Measurements from ENCODE around the gene MRAS. TPM values are rescaled to one million over a fixed set of nuclear protein-coding genes. Genes with fewer than 3 reads are reported as not detected.
A peak's percentile ranks its signal among the peaks of the same experiment; 100 is the strongest.

MRAS gene
- total RNA-seq, 2 donors from 2014 or later, result 58.6 to 62.3 TPM

- H3K4me3 ChIP-seq, result no peak overlapping the region
- no peak overlapping the region for H3K27ac ChIP-seq
- H3K9me3 ChIP-seq, result no peaks in the 10 kb centered on the region
- no peak for ATAC-seq (ENCODE audit: insufficient number of reproducible peaks, low FRiP score, low read depth)
- no peak for DNase-seq (ENCODE audit: low spot score)
- TF ChIP-seq, protein P1, sequence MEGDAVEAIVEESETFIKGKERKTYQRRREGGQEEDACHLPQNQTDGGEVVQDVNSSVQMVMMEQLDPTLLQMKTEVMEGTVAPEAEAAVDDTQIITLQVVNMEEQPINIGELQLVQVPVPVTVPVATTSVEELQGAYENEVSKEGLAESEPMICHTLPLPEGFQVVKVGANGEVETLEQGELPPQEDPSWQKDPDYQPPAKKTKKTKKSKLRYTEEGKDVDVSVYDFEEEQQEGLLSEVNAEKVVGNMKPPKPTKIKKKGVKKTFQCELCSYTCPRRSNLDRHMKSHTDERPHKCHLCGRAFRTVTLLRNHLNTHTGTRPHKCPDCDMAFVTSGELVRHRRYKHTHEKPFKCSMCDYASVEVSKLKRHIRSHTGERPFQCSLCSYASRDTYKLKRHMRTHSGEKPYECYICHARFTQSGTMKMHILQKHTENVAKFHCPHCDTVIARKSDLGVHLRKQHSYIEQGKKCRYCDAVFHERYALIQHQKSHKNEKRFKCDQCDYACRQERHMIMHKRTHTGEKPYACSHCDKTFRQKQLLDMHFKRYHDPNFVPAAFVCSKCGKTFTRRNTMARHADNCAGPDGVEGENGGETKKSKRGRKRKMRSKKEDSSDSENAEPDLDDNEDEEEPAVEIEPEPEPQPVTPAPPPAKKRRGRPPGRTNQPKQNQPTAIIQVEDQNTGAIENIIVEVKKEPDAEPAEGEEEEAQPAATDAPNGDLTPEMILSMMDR (IDR thresholded peaks at IDR 0.05), result no peak
- no peaks in the 10 kb centered on the region for H3K36me3 ChIP-seq
- peaks cover 9 to 28% of the 10 kb centered on the region in 2 donors for H3K4me1 ChIP-seq (ENCODE audit: control insufficient read depth in 1 of 2, low read depth in 2 of 2)
- H3K27me3 ChIP-seq (replicated peaks; ENCODE audit: insufficient read depth), result no peaks in the 10 kb centered on the region
Observed at GRCh38 chr3:138383715-138384465, 35.5 kb downstream of the MRAS start.

GRCh38 chr3:138384531-138384930, 36.2 kb downstream of the MRAS start:
- Histone ChIP-seq H3K4me3 (no peak overlapping the region), H3K27ac (no peak overlapping the region), H3K9me3 (no peaks in the 10 kb centered on the region), H3K27me3 (replicated peaks; ENCODE audit: insufficient read depth) (no peaks in the 10 kb centered on the region), H3K36me3 (no peaks in the 10 kb centered on the region), H3K4me1 (ENCODE audit: control insufficient read depth in 1 of 2, low read depth in 2 of 2) (peaks cover 15 to 34% of the 10 kb centered on the region in 2 donors)
- ATAC-seq (ENCODE audit: insufficient number of reproducible peaks, low FRiP score, low read depth), result no peak
- DNase-seq (ENCODE audit: low spot score), result no peak
- TF ChIP-seq, protein P1 (IDR thresholded peaks at IDR 0.05), result no peak

- Histone ChIP-seq H3K27me3 (replicated peaks; ENCODE audit: insufficient read depth) (no peaks in the 10 kb centered on the region), H3K9me3 (no peaks in the 10 kb centered on the region), H3K36me3 (no peaks in the 10 kb centered on the region), H3K27ac (no peak overlapping the region), H3K4me3 (no peak overlapping the region), H3K4me1 (ENCODE audit: control insufficient read depth in 1 of 2, low read depth in 2 of 2) (peaks cover 19 to 39% of the 10 kb centered on the region in 2 donors)
- DNase-seq (ENCODE audit: low spot score), result no peak
- no peak for ATAC-seq (ENCODE audit: insufficient number of reproducible peaks, low FRiP score, low read depth)
- TF ChIP-seq, protein P1 (IDR thresholded peaks at IDR 0.05), result no peak
Observed at GRCh38 chr3:138384976-138385375, 36.6 kb downstream of the MRAS start.

- DNase-seq (ENCODE audit: low spot score) (no peak), ATAC-seq (ENCODE audit: insufficient number of reproducible peaks, low FRiP score, low read depth) (no peak)
- TF ChIP-seq, protein P1 (IDR thresholded peaks at IDR 0.05), result no peak
- Histone ChIP-seq H3K27ac (peak overlapping the region in 1 of 2 donors; percentile 54), H3K9me3 (no peaks in the 10 kb centered on the region), H3K36me3 (no peaks in the 10 kb centered on the region), H3K4me1 (ENCODE audit: control insufficient read depth in 1 of 2, low read depth in 2 of 2) (peaks cover 17 to 28% of the 10 kb centered on the region in 2 donors), H3K27me3 (replicated peaks; ENCODE audit: insufficient read depth) (no peaks in the 10 kb centered on the region), H3K4me3 (no peak overlapping the region)
Observed at GRCh38 chr3:138389144-138389601, 40.8 kb downstream of the MRAS start.

DNA sequence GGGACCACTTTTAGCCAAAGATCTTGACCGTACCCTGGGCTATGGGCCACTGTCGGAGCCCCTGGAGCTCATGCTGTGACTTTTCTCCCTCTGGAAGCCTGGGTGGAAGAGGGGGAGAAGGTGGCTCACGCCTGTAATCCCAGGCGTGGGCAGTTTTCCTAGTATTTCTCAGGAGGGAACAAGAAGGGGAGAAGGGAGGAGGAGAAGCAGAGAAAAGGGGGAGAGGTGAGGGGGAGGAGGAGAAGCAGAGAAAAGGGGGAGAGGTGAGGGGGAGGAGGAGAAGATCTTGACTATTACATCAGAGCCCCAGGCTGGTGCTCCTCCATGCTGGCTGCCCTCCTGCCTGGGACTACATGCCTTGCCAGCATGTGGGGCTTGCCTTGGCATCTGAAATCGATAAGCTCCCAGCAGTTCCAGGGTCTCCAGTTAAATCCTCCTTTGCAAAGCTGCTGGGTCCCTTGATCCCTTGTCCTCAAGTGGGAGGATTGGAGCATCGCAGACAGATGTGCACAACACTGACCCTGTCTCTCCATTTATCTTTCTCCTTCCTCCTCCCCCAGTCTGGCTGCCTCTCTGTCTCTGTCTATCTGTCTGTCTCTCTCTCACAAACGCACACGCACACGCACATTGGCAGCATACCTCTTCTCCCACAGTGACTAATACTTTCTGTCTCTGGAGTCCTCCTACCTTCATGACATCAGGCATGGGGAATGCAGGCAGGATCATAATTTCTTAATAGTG, 41.6 kb downstream of the MRAS start:
- Histone ChIP-seq H3K9me3 (no peaks in the 10 kb centered on the region), H3K27ac (peak overlapping the region; percentile 46 to 54), H3K36me3 (no peaks in the 10 kb centered on the region), H3K27me3 (replicated peaks; ENCODE audit: insufficient read depth) (no peaks in the 10 kb centered on the region), H3K4me1 (ENCODE audit: control insufficient read depth in 1 of 2, low read depth in 2 of 2) (peaks cover 17 to 28% of the 10 kb centered on the region in 2 donors), H3K4me3 (no peak overlapping the region)
- ATAC-seq (ENCODE audit: insufficient number of reproducible peaks, low FRiP score, low read depth) (no peak), DNase-seq (ENCODE audit: low spot score) (no peak)
- TF ChIP-seq, protein P1 (IDR thresholded peaks at IDR 0.05), result no peak

Measured in thoracic aorta (tissue), 2 donors.